Gastrocnemius medialis (tissue), 4 donors: ENCODE measurements around the gene MORN5.

ENCODE experiments used
- CTCF ChIP-seq, 5 experiments: fragments of 450-650 bp in 3 of 5; fragments of 200-600 bp in 2 of 5; sonication (generic) in 2 of 5; IDR thresholded peaks in 4 of 5; conservative IDR thresholded peaks in 1 of 5; 1 replicate in 4 of 5; 2 replicates in 1 of 5; pipeline ENCODE4 v1.5.1; 2016 to 2019; ENCODE audit warnings: antibody characterized with exemption in 5 of 5, mild to moderate bottlenecking in 3 of 5, moderate library complexity in 3 of 5
- POLR2A ChIP-seq, 2 donors: fragments of 450-650 bp; IDR thresholded peaks; one replicate each; pipeline ENCODE4 v1.6.1; 2017; ENCODE audit warnings: antibody characterized with exemption in 2 of 2, mild to moderate bottlenecking in 2 of 2, moderate library complexity in 2 of 2

GRCh38 chr9:122120316-122121071 lies 39.2 kb upstream of the MORN5 start:
- TF ChIP-seq POLR2A (IDR thresholded peaks at IDR 0.05): no peak
- no peak for TF ChIP-seq CTCF (IDR thresholded peaks at IDR 0.05 in 4 of 5, conservative IDR thresholded peaks at IDR 0.05 in 1 of 5)
